Ovary (tissue), 3 donors: ENCODE measurements around the gene C1S.

Experiments
- CTCF ChIP-seq, 3 donors: fragments of 450-650 bp in 2 of 3; fragments of 200-600 bp in 1 of 3; IDR thresholded peaks; one replicate each; pipeline versions ENCODE4 v1.5.1 to v1.8.0; 2016 to 2022; ENCODE audit warnings: antibody characterized with exemption in 3 of 3, mild to moderate bottlenecking in 1 of 3
- EP300 ChIP-seq: sonication (generic); formaldehyde crosslinking; IDR thresholded peaks from one replicate; pipeline ENCODE4 v1.6.1; 2017; ENCODE audit warnings: antibody characterized with exemption
- POLR2A ChIP-seq: fragments of 450-650 bp; IDR thresholded peaks from one replicate; pipeline ENCODE4 v1.6.1; 2017; ENCODE audit warnings: antibody characterized with exemption, mild to moderate bottlenecking, moderate library complexity
- donor health status: DM: no; HTN: no; CAD: no.

- TF ChIP-seq CTCF (IDR thresholded peaks at IDR 0.05) (no peak), POLR2A (no peak), EP300 (no peak)
Measured at GRCh38 chr12:7068994-7069346, 8.5 kb downstream of the C1S start.
